HepG2 (cell line): ENCODE results near the gene TMEM130. TPM values are rescaled to one million over a fixed set of nuclear protein-coding genes. Genes with fewer than 3 reads are reported as not detected.

Experiments
- ATAC-seq: fragments of 200-7000 bp; cut with Tn5 transposase; 3 replicates; pipeline ENCODE4 v1.9.1; 2020; ENCODE audit warnings: mild to moderate bottlenecking, moderate library complexity
- BruUV-seq: library from RNA; stranded (reverse); fragments of 400-500 nt; replicated peaks from 2 replicates; lab custom pipeline; 2021; lab: Mats Ljungman, UMichigan
- CTCF ChIA-PET: fragments of 300-600 bp; formaldehyde crosslinking; extraction: SDS; loops from one replicate; lab custom pipeline; 2021; ENCODE audit warnings: low total read pairs, inconsistent platforms, low intra/inter-chr PET ratio; lab: Yijun Ruan, JAX
- POLR2A ChIA-PET: fragments of 350-600 bp; sonication (Branson Sonifier 250); formaldehyde crosslinking; loops from one replicate; lab custom pipeline; 2020; ENCODE audit warnings: antibody characterized with exemption, inconsistent platforms; lab: Yijun Ruan, JAX
- DNase-seq: peaks from one replicate; pipeline ENCODE4 v3.0.0-alpha.2; 2015; ENCODE audit warnings: low spot score
- FAIRE-seq: peaks from 3 replicates; lab custom pipeline; 2011; peaks lifted over from hg19 to GRCh38; lab: Jason Lieb, UNC
- H2AFZ ChIP-seq: one replicate; pipeline ENCODE4 v1.6.1; 2011; ENCODE audit warnings: low read length, inconsistent platforms
- H3K27ac ChIP-seq: fragments of 300-600 bp; 3 replicates; pipeline ENCODE4 v1.8.0; 2011; ENCODE audit warnings: mixed run types, mild to moderate bottlenecking, mixed read lengths, low read length, inconsistent platforms; ENCODE audit not compliant: insufficient read depth; ENCODE audit errors: extremely low read length
- H3K27me3 ChIP-seq, 2 experiments: fragments of 200-600 bp in 1 of 2; 2 replicates in 1 of 2; 3 replicates in 1 of 2; pipeline versions ENCODE4 v1.6.0 to v1.8.0; 2011; ENCODE audit warnings: low read length in 2 of 2, mild to moderate bottlenecking in 2 of 2, moderate library complexity in 2 of 2, inconsistent platforms in 1 of 2; ENCODE audit not compliant: insufficient read depth in 2 of 2, control insufficient read depth in 1 of 2
- H3K36me3 ChIP-seq, 2 experiments: fragments of 200-600 bp in 1 of 2; replicated peaks in 1 of 2; 2 replicates in 1 of 2; 3 replicates in 1 of 2; pipeline versions ENCODE4 v1.5.1 to v1.8.0; 2011; ENCODE audit warnings: low read length in 2 of 2, inconsistent platforms in 1 of 2; ENCODE audit not compliant: insufficient read depth in 2 of 2, control insufficient read depth in 1 of 2
- H3K4me1 ChIP-seq: 2 replicates; pipeline ENCODE4 v1.5.1; 2012; ENCODE audit warnings: low read length, inconsistent platforms; ENCODE audit not compliant: insufficient read depth
- H3K4me2 ChIP-seq: 2 replicates; pipeline ENCODE4 v1.6.0; 2011; ENCODE audit warnings: low read depth, low read length, inconsistent platforms
- H3K4me3 ChIP-seq, 3 experiments: fragments of 200-600 bp in 1 of 3; sonication (generic), shearing (Covaris generic) in 1 of 3; replicated peaks in 1 of 3; 2 replicates each; pipeline ENCODE4 v1.5.1; 2011 to 2016; ENCODE audit warnings: low read length in 3 of 3, inconsistent platforms in 2 of 3, low read depth in 2 of 3, mild to moderate bottlenecking in 2 of 3, control low read depth in 1 of 3, mixed read lengths in 1 of 3; ENCODE audit not compliant: insufficient read depth in 1 of 3
- H3K79me2 ChIP-seq: one replicate; pipeline ENCODE4 v1.6.1; 2011; ENCODE audit warnings: low read length, inconsistent platforms; ENCODE audit not compliant: insufficient read depth
- H3K9ac ChIP-seq: 2 replicates; pipeline ENCODE4 v1.6.0; 2011; ENCODE audit warnings: mild to moderate bottlenecking, low read depth, low read length, inconsistent platforms; ENCODE audit not compliant: insufficient read depth
- H3K9me3 ChIP-seq: 2 replicates; pipeline ENCODE4 v1.5.1; 2012; ENCODE audit warnings: mild to moderate bottlenecking, low read length
- H4K20me1 ChIP-seq: 2 replicates; pipeline ENCODE4 v1.6.0; 2011; ENCODE audit warnings: inconsistent platforms, mild to moderate bottlenecking, low read length, moderate library complexity; ENCODE audit not compliant: insufficient read depth
- E2F5 ChIP-seq: sonication (generic); formaldehyde crosslinking; conservative IDR thresholded peaks from 2 replicates; pipeline ENCODE4 v1.4.0; 2020; ENCODE audit warnings: missing genetic modification reagents
- ETV6 ChIP-seq: sonication (generic); formaldehyde crosslinking; conservative IDR thresholded peaks from 2 replicates; pipeline ENCODE4 v1.4.0; 2020; ENCODE audit warnings: missing genetic modification reagents
- FOXA1 ChIP-seq, 2 experiments: fragments of 450-650 bp in 1 of 2; sonication (generic) in 1 of 2; formaldehyde crosslinking in 1 of 2; IDR thresholded peaks; 2 replicates each; pipeline versions ENCODE4 v1.4.0 to v1.6.1; 2016 to 2020; ENCODE audit warnings: missing genetic modification reagents in 1 of 2
- KLF6 ChIP-seq: IDR thresholded peaks from 2 replicates; pipeline ENCODE4 v1.8.0; 2016; ENCODE audit warnings: missing biosample characterization, missing genetic modification reagents
- MIER2 ChIP-seq: IDR thresholded peaks from 2 replicates; pipeline ENCODE4 v1.6.1; 2016; ENCODE audit warnings: missing biosample characterization, missing genetic modification reagents
- NBN ChIP-seq: fragments of 450-650 bp; conservative IDR thresholded peaks from 2 replicates; pipeline ENCODE4 v1.6.1; 2017
- PCBP2 ChIP-seq: fragments of 200-400 bp; formaldehyde crosslinking; optimal IDR thresholded peaks from 2 replicates; pipeline ENCODE3; 2018; ENCODE audit warnings: low read length, low read depth; ENCODE audit not compliant: poor library complexity, severe bottlenecking
- RFXANK ChIP-seq: IDR thresholded peaks from 2 replicates; pipeline ENCODE4 v1.6.1; 2016
- TAF15 ChIP-seq: fragments of 200-400 bp; formaldehyde crosslinking; IDR thresholded peaks from one replicate; pipeline ENCODE4 v1.6.1; 2018; ENCODE audit warnings: mild to moderate bottlenecking, low read depth, low read length; ENCODE audit not compliant: poor library complexity, severe bottlenecking
- TBP ChIP-seq: sonication (generic); formaldehyde crosslinking; IDR thresholded peaks from 2 replicates; pipeline ENCODE4 v1.5.0; 2020; ENCODE audit warnings: missing genetic modification reagents
- ZNF335 ChIP-seq: sonication (generic); formaldehyde crosslinking; IDR thresholded peaks from 2 replicates; pipeline ENCODE4 v1.4.0; 2020; ENCODE audit warnings: missing genetic modification reagents
- WGBS: methylation state at CpG from one replicate; pipeline ENCODE4 v1.1.6; 2017; ENCODE audit warnings: low lambda C conversion rate; 5-methylcytosine and 5-hydroxymethylcytosine counted together
- in situ Hi-C: cut with HindIII; loops from 2 replicates; pipeline ENCODE4 v1.10.0; 2017; ENCODE audit warnings: low pct_unique_long_range_greater_than_20kb; ENCODE audit not compliant: extremely low pct_ligation_motif_present
- intact Hi-C: fragments of 100-400 bp; cut with micrococcal nuclease; formaldehyde crosslinking; loops from one replicate; pipeline ENCODE4 v1.10.0; 2022; ENCODE audit not compliant: unreplicated experiment
- polyA plus RNA-seq, 8 experiments: library from polyadenylated mRNA; depleted of rRNA in 3 of 8; stranded (reverse) in 7 of 8; unstranded in 1 of 8; fragments of >200 nt; fragmentation: Illumina TruSeq in 4 of 8; extraction: Trizol in 4 of 8; gene quantifications; 2 replicates each; pipeline versions ENCODE4 v1.2.1 to v1.2.3, GENCODE V29; 2011 to 2016; ENCODE audit warnings: low read depth in 4 of 8, missing spikeins in 1 of 8, mixed read lengths in 1 of 8; ENCODE audit not compliant: insufficient read depth in 1 of 8
- total RNA-seq, 5 experiments: library from RNA; depleted of rRNA; stranded (reverse); fragments of >200 nt; fragmentation: Illumina TruSeq; extraction: Trizol; gene quantifications; 2 replicates each; pipeline ENCODE4 v1.2.3, GENCODE V29; 2016; ENCODE audit warnings: low read depth in 1 of 5
- TF ChIP-seq, protein P1 (sequence below): sonication (generic); formaldehyde crosslinking; IDR thresholded peaks from 2 replicates; pipeline ENCODE4 v1.4.0; 2020; ENCODE audit warnings: missing genetic modification reagents
- TF ChIP-seq, protein P2 (sequence below): IDR thresholded peaks from 2 replicates; pipeline ENCODE4 v1.6.1; 2016; ENCODE audit warnings: low read depth, missing genetic modification reagents, missing compliant biosample characterization
- TF ChIP-seq, protein P3 (sequence below): sonication (generic); formaldehyde crosslinking; IDR thresholded peaks from 2 replicates; pipeline ENCODE4 v1.4.0; 2020; ENCODE audit warnings: missing genetic modification reagents

The TMEM130 gene
- total and polyA plus RNA-seq, 2 of the 13 experiments (the other 11 are each of a cell fraction or from before 2014, with no cell fraction given) = not detected

- no peak overlapping the region for H3K4me3 ChIP-seq
- WGBS = 94% methylated on average over 3 of the region's 3 CpGs
- H3K36me3 ChIP-seq = peaks cover 18 to 74% of the 10 kb centered on the region in 2 experiments
- H3K27me3 ChIP-seq = no peaks in the 10 kb centered on the region
- FAIRE-seq (no peak), ATAC-seq (no peak), DNase-seq (no peak)
- no TSS peak for BruUV-seq
- no peaks in the 10 kb centered on the region for H4K20me1 ChIP-seq
- H2AFZ ChIP-seq = no peak overlapping the region
- H3K27ac ChIP-seq = no peak overlapping the region
- intact Hi-C loops = no loop called here
- H3K9me3 ChIP-seq = no peaks in the 10 kb centered on the region
- no peaks in the 10 kb centered on the region for H3K4me1 ChIP-seq
- no peaks in the 10 kb centered on the region for H3K79me2 ChIP-seq
- H3K9ac ChIP-seq = no peak overlapping the region
- in situ Hi-C loops = no loop called here
- POLR2A ChIA-PET = no interaction called here
- CTCF ChIA-PET = no interaction called here
- no peak overlapping the region for H3K4me2 ChIP-seq
- TF ChIP-seq FOXA1 (IDR thresholded peaks at IDR 0.05) (no peak), FOXA1 (CRISPR knock-in tag; IDR thresholded peaks at IDR 0.05) (no peak), TBP (CRISPR knock-in tag) (no peak), NBN (no peak), RFXANK (CRISPR knock-in tag) (no peak), TAF15 (no peak), KLF6 (CRISPR knock-in tag) (no peak), PCBP2 (no peak), MIER2 (CRISPR knock-in tag) (no peak), E2F5 (CRISPR knock-in tag) (no peak), ETV6 (CRISPR knock-in tag) (no peak), ZNF335 (CRISPR knock-in tag) (no peak)
- TF ChIP-seq, protein P1, sequence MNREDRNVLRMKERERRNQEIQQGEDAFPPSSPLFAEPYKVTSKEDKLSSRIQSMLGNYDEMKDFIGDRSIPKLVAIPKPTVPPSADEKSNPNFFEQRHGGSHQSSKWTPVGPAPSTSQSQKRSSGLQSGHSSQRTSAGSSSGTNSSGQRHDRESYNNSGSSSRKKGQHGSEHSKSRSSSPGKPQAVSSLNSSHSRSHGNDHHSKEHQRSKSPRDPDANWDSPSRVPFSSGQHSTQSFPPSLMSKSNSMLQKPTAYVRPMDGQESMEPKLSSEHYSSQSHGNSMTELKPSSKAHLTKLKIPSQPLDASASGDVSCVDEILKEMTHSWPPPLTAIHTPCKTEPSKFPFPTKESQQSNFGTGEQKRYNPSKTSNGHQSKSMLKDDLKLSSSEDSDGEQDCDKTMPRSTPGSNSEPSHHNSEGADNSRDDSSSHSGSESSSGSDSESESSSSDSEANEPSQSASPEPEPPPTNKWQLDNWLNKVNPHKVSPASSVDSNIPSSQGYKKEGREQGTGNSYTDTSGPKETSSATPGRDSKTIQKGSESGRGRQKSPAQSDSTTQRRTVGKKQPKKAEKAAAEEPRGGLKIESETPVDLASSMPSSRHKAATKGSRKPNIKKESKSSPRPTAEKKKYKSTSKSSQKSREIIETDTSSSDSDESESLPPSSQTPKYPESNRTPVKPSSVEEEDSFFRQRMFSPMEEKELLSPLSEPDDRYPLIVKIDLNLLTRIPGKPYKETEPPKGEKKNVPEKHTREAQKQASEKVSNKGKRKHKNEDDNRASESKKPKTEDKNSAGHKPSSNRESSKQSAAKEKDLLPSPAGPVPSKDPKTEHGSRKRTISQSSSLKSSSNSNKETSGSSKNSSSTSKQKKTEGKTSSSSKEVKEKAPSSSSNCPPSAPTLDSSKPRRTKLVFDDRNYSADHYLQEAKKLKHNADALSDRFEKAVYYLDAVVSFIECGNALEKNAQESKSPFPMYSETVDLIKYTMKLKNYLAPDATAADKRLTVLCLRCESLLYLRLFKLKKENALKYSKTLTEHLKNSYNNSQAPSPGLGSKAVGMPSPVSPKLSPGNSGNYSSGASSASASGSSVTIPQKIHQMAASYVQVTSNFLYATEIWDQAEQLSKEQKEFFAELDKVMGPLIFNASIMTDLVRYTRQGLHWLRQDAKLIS (CRISPR knock-in tag) = no peak
- TF ChIP-seq, protein P2, sequence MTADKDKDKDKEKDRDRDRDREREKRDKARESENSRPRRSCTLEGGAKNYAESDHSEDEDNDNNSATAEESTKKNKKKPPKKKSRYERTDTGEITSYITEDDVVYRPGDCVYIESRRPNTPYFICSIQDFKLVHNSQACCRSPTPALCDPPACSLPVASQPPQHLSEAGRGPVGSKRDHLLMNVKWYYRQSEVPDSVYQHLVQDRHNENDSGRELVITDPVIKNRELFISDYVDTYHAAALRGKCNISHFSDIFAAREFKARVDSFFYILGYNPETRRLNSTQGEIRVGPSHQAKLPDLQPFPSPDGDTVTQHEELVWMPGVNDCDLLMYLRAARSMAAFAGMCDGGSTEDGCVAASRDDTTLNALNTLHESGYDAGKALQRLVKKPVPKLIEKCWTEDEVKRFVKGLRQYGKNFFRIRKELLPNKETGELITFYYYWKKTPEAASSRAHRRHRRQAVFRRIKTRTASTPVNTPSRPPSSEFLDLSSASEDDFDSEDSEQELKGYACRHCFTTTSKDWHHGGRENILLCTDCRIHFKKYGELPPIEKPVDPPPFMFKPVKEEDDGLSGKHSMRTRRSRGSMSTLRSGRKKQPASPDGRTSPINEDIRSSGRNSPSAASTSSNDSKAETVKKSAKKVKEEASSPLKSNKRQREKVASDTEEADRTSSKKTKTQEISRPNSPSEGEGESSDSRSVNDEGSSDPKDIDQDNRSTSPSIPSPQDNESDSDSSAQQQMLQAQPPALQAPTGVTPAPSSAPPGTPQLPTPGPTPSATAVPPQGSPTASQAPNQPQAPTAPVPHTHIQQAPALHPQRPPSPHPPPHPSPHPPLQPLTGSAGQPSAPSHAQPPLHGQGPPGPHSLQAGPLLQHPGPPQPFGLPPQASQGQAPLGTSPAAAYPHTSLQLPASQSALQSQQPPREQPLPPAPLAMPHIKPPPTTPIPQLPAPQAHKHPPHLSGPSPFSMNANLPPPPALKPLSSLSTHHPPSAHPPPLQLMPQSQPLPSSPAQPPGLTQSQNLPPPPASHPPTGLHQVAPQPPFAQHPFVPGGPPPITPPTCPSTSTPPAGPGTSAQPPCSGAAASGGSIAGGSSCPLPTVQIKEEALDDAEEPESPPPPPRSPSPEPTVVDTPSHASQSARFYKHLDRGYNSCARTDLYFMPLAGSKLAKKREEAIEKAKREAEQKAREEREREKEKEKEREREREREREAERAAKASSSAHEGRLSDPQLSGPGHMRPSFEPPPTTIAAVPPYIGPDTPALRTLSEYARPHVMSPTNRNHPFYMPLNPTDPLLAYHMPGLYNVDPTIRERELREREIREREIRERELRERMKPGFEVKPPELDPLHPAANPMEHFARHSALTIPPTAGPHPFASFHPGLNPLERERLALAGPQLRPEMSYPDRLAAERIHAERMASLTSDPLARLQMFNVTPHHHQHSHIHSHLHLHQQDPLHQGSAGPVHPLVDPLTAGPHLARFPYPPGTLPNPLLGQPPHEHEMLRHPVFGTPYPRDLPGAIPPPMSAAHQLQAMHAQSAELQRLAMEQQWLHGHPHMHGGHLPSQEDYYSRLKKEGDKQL = no peak
- TF ChIP-seq, protein P3, sequence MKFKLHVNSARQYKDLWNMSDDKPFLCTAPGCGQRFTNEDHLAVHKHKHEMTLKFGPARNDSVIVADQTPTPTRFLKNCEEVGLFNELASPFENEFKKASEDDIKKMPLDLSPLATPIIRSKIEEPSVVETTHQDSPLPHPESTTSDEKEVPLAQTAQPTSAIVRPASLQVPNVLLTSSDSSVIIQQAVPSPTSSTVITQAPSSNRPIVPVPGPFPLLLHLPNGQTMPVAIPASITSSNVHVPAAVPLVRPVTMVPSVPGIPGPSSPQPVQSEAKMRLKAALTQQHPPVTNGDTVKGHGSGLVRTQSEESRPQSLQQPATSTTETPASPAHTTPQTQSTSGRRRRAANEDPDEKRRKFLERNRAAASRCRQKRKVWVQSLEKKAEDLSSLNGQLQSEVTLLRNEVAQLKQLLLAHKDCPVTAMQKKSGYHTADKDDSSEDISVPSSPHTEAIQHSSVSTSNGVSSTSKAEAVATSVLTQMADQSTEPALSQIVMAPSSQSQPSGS (CRISPR knock-in tag) = no peak
These were observed 40.6 kb upstream of the TMEM130 start for GRCh38 chr7:98910427-98910826.
